Lower leg skin (tissue), 3 donors: ENCODE data around the gene RPS15A.

Experiments used
- CTCF ChIP-seq, 3 donors: fragments of 450-650 bp; IDR thresholded peaks; one replicate each; pipeline ENCODE4 v1.5.1; 2016; ENCODE audit warnings: antibody characterized with exemption in 3 of 3, mild to moderate bottlenecking in 3 of 3, moderate library complexity in 2 of 3
- POLR2A ChIP-seq, 2 donors: fragments of 450-650 bp; IDR thresholded peaks; one replicate each; pipeline ENCODE4 v1.6.1; 2016 to 2017; ENCODE audit warnings: antibody characterized with exemption in 2 of 2, mild to moderate bottlenecking in 1 of 2, moderate library complexity in 1 of 2

GRCh38 chr16:18839555-18839954 lies 49.4 kb upstream of the RPS15A start:
- no peak for TF ChIP-seq CTCF (IDR thresholded peaks at IDR 0.05)
- no peak for TF ChIP-seq POLR2A (IDR thresholded peaks at IDR 0.05)
